SK-N-MC (cell line): Measurements from ENCODE around the gene CCHCR1.

ENCODE experiments used
- DNase-seq: peaks from one replicate; pipeline ENCODE4 v3.0.0-alpha.2; 2011; ENCODE audit warnings: low read depth, low spot score
- H3K27ac ChIP-seq: fragments of 200-600 bp; sonication (generic); 2 replicates; pipeline ENCODE4 v1.5.1; 2016; ENCODE audit warnings: mixed run types
- H3K36me3 ChIP-seq: fragments of 200-600 bp; sonication (generic); 2 replicates; pipeline ENCODE4 v1.6.1; 2017; ENCODE audit warnings: antibody characterized with exemption, low read length, mixed read lengths; ENCODE audit not compliant: insufficient read depth
- H3K4me3 ChIP-seq: fragments of 200-600 bp; sonication (generic); 2 replicates; pipeline ENCODE4 v1.5.1; 2016
- H3K9ac ChIP-seq: fragments of 200-600 bp; sonication (generic); 2 replicates; pipeline ENCODE4 v1.8.0; 2017; ENCODE audit warnings: mixed run types, mixed read lengths; ENCODE audit not compliant: insufficient read length
- H3K9me3 ChIP-seq: fragments of 200-600 bp; sonication (generic); 2 replicates; pipeline ENCODE4 v1.6.1; 2017; ENCODE audit warnings: low read depth, mild to moderate bottlenecking, antibody characterized with exemption, low read length, moderate library complexity, mixed read lengths
- EZH2 ChIP-seq: fragments of 200-600 bp; sonication (generic); IDR thresholded peaks from one replicate; pipeline ENCODE4 v1.6.1; 2017; ENCODE audit warnings: antibody characterized with exemption
- FOXP2 ChIP-seq: optimal IDR thresholded peaks from 2 replicates; pipeline ENCODE3; 2011; ENCODE audit warnings: mild to moderate bottlenecking, moderate library complexity; ENCODE audit not compliant: insufficient read depth; ENCODE audit errors: extremely low read length, control extremely low read depth
- POLR2AphosphoS5 ChIP-seq: IDR thresholded peaks from 2 replicates; pipeline ENCODE4 v1.6.1; 2012; ENCODE audit warnings: mild to moderate bottlenecking, low read depth, low read length, borderline replicate concordance

CCHCR1 gene

DNA sequence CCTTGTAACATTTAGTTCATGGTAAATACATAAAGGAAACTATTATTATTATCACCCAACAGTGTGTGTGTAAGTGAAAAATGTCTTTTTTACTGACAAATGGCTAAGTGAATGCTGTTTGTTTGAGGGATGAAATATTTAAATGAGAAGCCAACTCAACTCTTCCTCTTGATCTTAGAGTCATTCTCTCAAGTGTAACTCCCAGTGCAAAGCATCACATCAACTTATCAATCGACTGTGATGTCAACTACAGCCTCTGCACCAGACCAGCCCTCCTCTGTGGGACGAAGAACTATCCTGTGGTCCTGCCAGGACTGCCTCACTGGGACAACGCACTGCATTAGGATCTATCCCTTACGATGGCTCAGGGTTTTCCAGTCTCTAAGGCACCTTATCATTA is 50.5 kb downstream of the CCHCR1 start:
- H3K9ac ChIP-seq = no peak overlapping the region
- no peaks in the 10 kb centered on the region for H3K36me3 ChIP-seq
- no peak for DNase-seq
- H3K27ac ChIP-seq = no peak overlapping the region
- no peaks in the 10 kb centered on the region for H3K9me3 ChIP-seq
- no peak for TF ChIP-seq FOXP2
- TF ChIP-seq POLR2AphosphoS5 = no peak
- no peak for TF ChIP-seq EZH2
- H3K4me3 ChIP-seq = no peak overlapping the region

DNA sequence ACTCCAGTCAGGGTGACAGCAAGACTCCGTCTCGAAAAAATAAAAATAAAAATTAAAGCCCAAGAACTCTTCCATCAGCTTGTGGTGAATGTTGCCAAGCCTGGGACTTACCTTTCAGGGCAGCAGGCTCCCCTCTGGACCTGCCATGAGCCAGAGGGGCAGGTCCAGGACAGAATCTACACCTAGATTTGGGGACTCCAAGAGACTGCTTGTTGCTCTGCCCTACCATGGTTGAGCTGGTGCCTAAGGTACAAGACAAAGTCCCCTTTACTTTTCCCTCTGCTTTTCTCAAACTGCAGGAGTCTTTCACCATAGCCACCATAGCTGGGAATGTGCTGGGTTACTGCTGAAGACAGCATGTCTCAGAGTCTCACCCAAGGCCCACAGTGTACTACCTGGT is 54.5 kb downstream of the CCHCR1 start:
- no peak overlapping the region for H3K27ac ChIP-seq
- H3K36me3 ChIP-seq = no peaks in the 10 kb centered on the region
- TF ChIP-seq POLR2AphosphoS5 (no peak), EZH2 (no peak)
- DNase-seq = no peak
- H3K9ac ChIP-seq = no peak overlapping the region
- no peak overlapping the region for H3K4me3 ChIP-seq
- H3K9me3 ChIP-seq = no peaks in the 10 kb centered on the region

DNA sequence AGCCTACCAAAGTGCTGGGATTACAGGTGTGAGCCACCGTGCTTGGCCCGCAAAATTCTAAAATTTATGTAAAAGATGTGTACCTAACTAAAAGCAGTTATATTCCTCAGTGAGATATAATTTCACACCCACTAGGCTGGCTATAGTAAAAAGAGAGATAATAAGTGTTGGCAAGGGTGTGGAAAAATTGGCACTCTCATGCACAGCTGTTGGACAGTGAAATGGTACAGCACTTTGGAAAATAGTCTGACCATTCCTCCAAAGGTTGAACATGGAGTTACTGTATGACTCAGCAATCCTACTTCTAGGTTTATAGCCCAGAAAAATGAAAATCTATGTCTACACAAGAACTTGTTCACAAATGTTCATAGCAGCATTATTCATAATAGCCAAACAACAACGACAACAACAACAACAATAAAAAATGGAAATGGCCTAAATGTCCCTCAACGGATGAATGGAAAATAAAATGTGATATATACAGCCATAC is 59.1 kb downstream of the CCHCR1 start:
- TF ChIP-seq POLR2AphosphoS5 (no peak), EZH2 (no peak), FOXP2 (no peak)
- Histone ChIP-seq H3K27ac (no peak overlapping the region), H3K9ac (no peak overlapping the region), H3K4me3 (no peak overlapping the region), H3K9me3 (no peaks in the 10 kb centered on the region), H3K36me3 (no peaks in the 10 kb centered on the region)
- DNase-seq = no peak

DNA sequence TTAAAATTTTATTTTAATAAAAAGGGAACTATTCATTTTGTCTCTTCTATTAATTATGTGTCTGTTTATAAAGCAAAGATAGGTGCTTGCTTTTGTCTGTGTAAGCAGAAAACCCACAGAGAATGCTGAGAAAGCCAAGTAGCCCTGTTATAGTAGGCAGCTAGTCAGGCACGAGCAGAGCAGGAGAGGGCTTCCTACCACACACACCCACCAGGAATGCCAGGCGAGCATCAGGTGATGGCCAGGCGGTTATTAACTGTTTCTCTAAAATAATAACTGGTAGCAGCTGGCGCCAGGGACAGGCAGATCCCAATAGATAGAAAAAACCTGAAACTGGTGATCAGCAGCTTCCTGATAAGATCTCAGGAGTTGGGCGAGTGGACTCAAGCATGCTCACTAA is 60.9 kb downstream of the CCHCR1 start:
- no peak for TF ChIP-seq FOXP2
- TF ChIP-seq EZH2 = no peak
- TF ChIP-seq POLR2AphosphoS5 = no peak
- Histone ChIP-seq H3K9me3 (no peaks in the 10 kb centered on the region), H3K9ac (no peak overlapping the region), H3K4me3 (no peak overlapping the region), H3K27ac (no peak overlapping the region), H3K36me3 (no peaks in the 10 kb centered on the region)
- no peak for DNase-seq

DNA sequence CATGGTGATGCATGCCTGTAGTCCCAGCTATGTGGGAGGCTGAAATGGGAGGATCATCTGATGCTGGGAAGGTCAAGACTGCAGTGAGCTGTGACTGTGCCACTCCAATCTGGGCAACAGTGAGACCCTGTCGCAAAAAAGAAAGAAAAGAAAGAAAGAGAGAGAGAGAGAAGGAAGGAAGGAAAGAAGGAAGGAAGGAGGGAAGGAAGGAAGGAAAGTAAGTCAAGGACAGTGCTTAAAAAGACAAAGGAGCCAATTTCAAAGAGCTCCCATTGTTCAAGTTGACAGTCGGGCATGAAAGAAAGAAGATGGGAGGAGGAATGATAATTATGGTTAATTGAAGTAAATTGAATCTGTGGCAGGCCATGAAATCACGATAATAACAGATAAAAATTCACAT is 61.4 kb downstream of the CCHCR1 start:
- Histone ChIP-seq H3K27ac (no peak overlapping the region), H3K9ac (no peak overlapping the region), H3K9me3 (no peaks in the 10 kb centered on the region), H3K4me3 (no peak overlapping the region), H3K36me3 (no peaks in the 10 kb centered on the region)
- TF ChIP-seq FOXP2 (no peak), EZH2 (no peak), POLR2AphosphoS5 (no peak)
- DNase-seq = no peak

DNA sequence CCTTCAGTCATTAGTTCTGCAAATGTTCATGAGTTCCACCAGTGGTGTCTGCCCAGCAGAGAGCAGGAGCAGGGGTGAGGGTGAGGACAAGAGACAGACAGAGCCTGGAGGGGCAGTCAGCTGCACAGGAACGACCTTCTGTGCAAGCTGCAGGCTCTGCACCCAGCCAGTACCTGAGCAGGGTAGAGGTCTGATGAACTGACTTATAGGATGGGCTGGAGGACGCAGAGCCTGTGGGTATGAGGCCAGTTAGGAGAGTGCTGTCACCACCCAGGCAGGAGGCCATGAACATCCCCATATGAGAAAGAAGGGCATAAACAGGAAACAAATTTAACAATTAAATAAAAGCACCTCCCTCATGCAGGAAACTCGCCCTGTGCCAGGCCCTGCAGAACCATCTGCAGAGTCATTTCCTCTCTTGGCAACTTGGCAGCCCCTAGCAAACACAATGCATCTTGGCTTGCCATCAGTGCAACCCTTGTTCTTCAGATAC is 63.2 kb downstream of the CCHCR1 start:
- no peak overlapping the region for H3K9ac ChIP-seq
- no peaks in the 10 kb centered on the region for H3K9me3 ChIP-seq
- H3K27ac ChIP-seq = no peak overlapping the region
- no peaks in the 10 kb centered on the region for H3K36me3 ChIP-seq
- DNase-seq = no peak
- TF ChIP-seq EZH2 (no peak), FOXP2 (no peak), POLR2AphosphoS5 (no peak)
- H3K4me3 ChIP-seq = no peak overlapping the region

DNA sequence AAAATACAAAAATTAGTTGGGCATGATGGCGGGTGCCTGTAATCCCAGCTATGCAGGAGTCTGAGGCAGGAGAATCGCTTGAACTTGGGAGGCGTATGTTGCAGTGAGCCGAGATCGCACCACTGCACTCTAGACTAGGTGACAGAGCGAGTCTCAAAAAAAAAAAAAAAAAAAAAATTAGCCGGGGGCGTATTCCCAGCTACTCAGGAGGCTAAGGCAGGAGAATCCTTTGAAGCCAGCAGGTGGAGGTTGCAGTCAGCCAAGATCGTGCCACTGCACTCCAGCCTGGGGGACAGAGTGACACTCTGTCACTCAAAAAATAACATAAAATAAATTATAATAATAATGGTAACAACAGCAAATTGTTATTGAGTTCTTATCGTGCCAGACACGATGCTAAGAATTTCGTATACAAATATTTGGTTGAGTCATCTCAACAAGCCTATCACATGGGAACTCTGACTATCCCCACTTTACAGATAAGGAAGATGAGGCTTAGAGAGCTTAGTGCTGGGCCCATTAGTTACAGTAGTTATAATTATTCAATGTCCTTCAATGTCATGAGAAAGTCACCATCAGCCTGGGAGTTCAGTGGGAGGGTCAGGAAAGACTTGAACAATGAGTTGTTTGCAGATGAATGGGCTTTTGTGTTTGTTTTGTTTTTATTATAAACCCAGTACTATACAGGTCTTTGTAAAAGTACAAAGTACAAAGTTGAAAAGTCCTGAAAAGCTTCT is 64.7 kb downstream of the CCHCR1 start:
- TF ChIP-seq FOXP2 = no peak
- TF ChIP-seq EZH2 = no peak
- TF ChIP-seq POLR2AphosphoS5 = no peak
- DNase-seq = no peak
- Histone ChIP-seq H3K9ac (no peak overlapping the region), H3K4me3 (no peak overlapping the region), H3K9me3 (no peaks in the 10 kb centered on the region), H3K36me3 (no peaks in the 10 kb centered on the region), H3K27ac (peak overlapping the region; percentile 36; the same call in 1 of the 2 replicates)
